ENCODE data around the gene CSTA. TPM values are rescaled to one million over a fixed set of nuclear protein-coding genes. Genes with fewer than 3 reads are reported as not detected.

Gene CSTA
- total RNA-seq, 1 donor from 2014 or later: not detected

- Mint-ChIP-seq H3K4me3 (ENCODE audit: low read depth) (no peak overlapping the region), H3K36me3 (ENCODE audit: insufficient read depth) (no peaks in the 10 kb centered on the region), H3K27me3 (no peaks in the 10 kb centered on the region), H3K4me1 (ENCODE audit: low read depth) (peaks cover 2% of the 10 kb centered on the region), H3K27ac (no peak overlapping the region), H3K9me3 (ENCODE audit: low read depth) (no peaks in the 10 kb centered on the region)
- no peak for TF ChIP-seq CTCF (IDR thresholded peaks at IDR 0.05; ENCODE audit: unreplicated experiment)
- no peak for DNase-seq (ENCODE audit: low spot score, unreplicated experiment)
Observed at GRCh38 chr3:122353215-122353614, 28.2 kb downstream of the CSTA start.

- H3K9me3 Mint-ChIP-seq (ENCODE audit: low read depth): no peaks in the 10 kb centered on the region
- no peak for TF ChIP-seq CTCF (IDR thresholded peaks at IDR 0.05; ENCODE audit: unreplicated experiment)
- H3K27ac Mint-ChIP-seq: no peak overlapping the region
- no peak overlapping the region for H3K4me3 Mint-ChIP-seq (ENCODE audit: low read depth)
- peaks cover 2% of the 10 kb centered on the region for H3K36me3 Mint-ChIP-seq (ENCODE audit: insufficient read depth)
- no peak for DNase-seq (ENCODE audit: low spot score, unreplicated experiment)
- H3K4me1 Mint-ChIP-seq (ENCODE audit: low read depth): peaks cover 2% of the 10 kb centered on the region
- no peaks in the 10 kb centered on the region for H3K27me3 Mint-ChIP-seq
Observed at GRCh38 chr3:122353893-122354401, 28.9 kb downstream of the CSTA start.

GRCh38 chr3:122355612-122356011, 30.6 kb downstream of the CSTA start:
- Mint-ChIP-seq H3K27me3 (no peaks in the 10 kb centered on the region), H3K27ac (no peak overlapping the region), H3K9me3 (ENCODE audit: low read depth) (no peaks in the 10 kb centered on the region), H3K4me3 (ENCODE audit: low read depth) (no peak overlapping the region), H3K4me1 (ENCODE audit: low read depth) (peaks cover 2% of the 10 kb centered on the region), H3K36me3 (ENCODE audit: insufficient read depth) (peaks cover 2% of the 10 kb centered on the region)
- no peak for TF ChIP-seq CTCF (IDR thresholded peaks at IDR 0.05; ENCODE audit: unreplicated experiment)
- DNase-seq (ENCODE audit: low spot score, unreplicated experiment): no peak

GRCh38 chr3:122356402-122356801, 31.4 kb downstream of the CSTA start:
- TF ChIP-seq CTCF (IDR thresholded peaks at IDR 0.05; ENCODE audit: unreplicated experiment): peak; percentile 47
- no peak overlapping the region for H3K27ac Mint-ChIP-seq
- no peak for DNase-seq (ENCODE audit: low spot score, unreplicated experiment)

GRCh38 chr3:122357828-122358702, 33.0 kb downstream of the CSTA start:
- Mint-ChIP-seq H3K4me3 (ENCODE audit: low read depth) (no peak overlapping the region), H3K4me1 (ENCODE audit: low read depth) (peaks cover 7% of the 10 kb centered on the region), H3K27ac (no peak overlapping the region), H3K36me3 (ENCODE audit: insufficient read depth) (peaks cover 5% of the 10 kb centered on the region), H3K27me3 (no peaks in the 10 kb centered on the region), H3K9me3 (ENCODE audit: low read depth) (no peaks in the 10 kb centered on the region)
- TF ChIP-seq CTCF (IDR thresholded peaks at IDR 0.05; ENCODE audit: unreplicated experiment): no peak
- no peak for DNase-seq (ENCODE audit: low spot score, unreplicated experiment)

More at GRCh38 chr3:122356402-122356801, 31.4 kb downstream of the CSTA start:
- Mint-ChIP-seq H3K27me3 (no peaks in the 10 kb centered on the region), H3K4me3 (ENCODE audit: low read depth) (no peak overlapping the region), H3K9me3 (ENCODE audit: low read depth) (no peaks in the 10 kb centered on the region), H3K36me3 (ENCODE audit: insufficient read depth) (peaks cover 2% of the 10 kb centered on the region), H3K4me1 (ENCODE audit: low read depth) (peaks cover 2% of the 10 kb centered on the region)

All from progenitor cell of endocrine pancreas (in vitro differentiated cells).